Rectal smooth muscle tissue (tissue), 1 donor: Measurements from ENCODE around the gene INHBA.

Source experiments
- H3K27ac ChIP-seq: one replicate; pipeline ENCODE4 v1.7.0; 2013; ENCODE audit warnings: low read depth, low read length, inconsistent platforms
- H3K27me3 ChIP-seq: one replicate; pipeline ENCODE4 v1.7.0; 2013; ENCODE audit warnings: low read length; ENCODE audit not compliant: control insufficient read depth, insufficient read depth
- H3K36me3 ChIP-seq: one replicate; pipeline ENCODE4 v1.7.0; 2013; ENCODE audit warnings: low read length; ENCODE audit not compliant: control insufficient read depth, insufficient read depth
- H3K4me1 ChIP-seq: one replicate; pipeline ENCODE4 v1.7.0; 2013; ENCODE audit warnings: low read length; ENCODE audit not compliant: control insufficient read depth, insufficient read depth
- H3K4me3 ChIP-seq: one replicate; pipeline ENCODE4 v1.7.0; 2013; ENCODE audit warnings: low read length
- H3K9ac ChIP-seq: one replicate; pipeline ENCODE4 v1.7.0; 2013; ENCODE audit warnings: low read length

Gene INHBA

GRCh38 chr7:41702635-41703371 lies at the start of gene INHBA:
TSS of gene INHBA (minus strand) at chr7:41703090. CDS start at chr7:41700374, 2,716 bp downstream.
- Histone ChIP-seq H3K36me3 (no peaks in the 10 kb centered on the region), H3K4me1 (peaks cover 4% of the 10 kb centered on the region), H3K4me3 (no peak within 1 kb of the TSS), H3K27ac (no peak within 1 kb of the TSS), H3K9ac (no peak within 1 kb of the TSS), H3K27me3 (no peaks in the 10 kb centered on the region)

GRCh38 chr7:41752615-41753014 lies 49.7 kb upstream of the INHBA start:
- no peaks in the 10 kb centered on the region for H3K27me3 ChIP-seq
- no peak overlapping the region for H3K27ac ChIP-seq
- no peaks in the 10 kb centered on the region for H3K36me3 ChIP-seq
- H3K9ac ChIP-seq, result no peak overlapping the region
- H3K4me1 ChIP-seq, result no peaks in the 10 kb centered on the region
- H3K4me3 ChIP-seq, result no peak overlapping the region

DNA sequence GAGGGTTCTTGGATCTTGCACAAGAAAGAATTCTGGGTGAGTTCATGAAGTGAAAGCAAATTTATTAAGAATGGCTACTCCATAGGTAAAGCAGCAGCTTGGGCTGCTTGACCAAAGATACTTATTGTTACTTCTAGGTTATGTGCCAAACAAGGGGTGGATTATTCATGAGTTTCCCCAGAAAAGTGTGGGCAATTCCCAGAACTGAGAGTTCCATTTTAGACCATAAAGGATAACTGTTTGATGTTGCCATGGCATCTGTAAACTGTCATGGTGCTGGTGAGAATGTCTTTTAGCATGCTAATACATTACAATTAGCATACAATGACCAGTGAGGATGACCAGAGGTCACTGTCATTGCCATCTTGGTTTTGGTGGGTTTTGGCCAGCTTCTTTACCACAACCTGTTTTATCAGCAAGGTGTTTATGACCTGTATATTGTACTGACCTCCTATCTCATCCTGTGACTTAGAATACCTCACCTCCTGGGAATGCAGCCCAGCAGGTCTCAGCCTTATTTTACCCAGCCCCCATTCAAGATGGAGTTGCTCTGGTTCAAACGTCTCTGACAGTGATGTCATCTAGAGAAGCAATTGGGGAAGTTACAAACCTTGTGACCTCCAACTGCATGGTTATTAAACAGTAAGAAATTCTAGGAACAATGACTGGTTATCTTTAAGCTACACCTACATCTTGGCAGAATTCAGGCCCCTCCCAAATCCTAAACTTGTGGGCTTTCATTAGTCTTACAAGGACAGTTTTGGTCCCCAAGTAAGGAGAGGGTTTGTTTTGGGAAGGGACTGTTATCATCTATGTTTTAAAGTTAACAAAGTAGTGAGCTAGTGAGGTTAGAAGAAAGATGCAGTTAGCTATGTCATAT lies 48.0 kb upstream of the INHBA start:
- Histone ChIP-seq H3K27ac (no peak overlapping the region), H3K4me3 (no peak overlapping the region), H3K36me3 (no peaks in the 10 kb centered on the region)

DNA sequence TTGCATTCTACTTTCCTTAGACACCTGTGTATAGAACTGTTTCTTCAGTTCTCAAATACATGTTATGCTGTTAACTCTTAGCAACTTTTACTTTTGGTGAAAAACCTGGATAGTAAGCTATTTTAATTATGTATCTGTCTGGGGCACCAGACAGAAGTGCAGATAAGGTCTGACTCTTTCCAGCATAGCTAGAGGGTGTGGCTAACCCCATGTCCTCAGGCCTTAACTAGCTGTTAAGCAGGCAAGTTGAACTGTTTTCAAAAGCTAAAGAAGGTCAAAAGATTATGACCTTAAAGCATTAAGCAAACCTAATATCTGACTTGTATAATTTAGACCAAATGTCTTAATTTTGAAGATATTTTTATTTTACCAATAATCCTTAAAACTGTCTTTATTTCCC lies 45.1 kb upstream of the INHBA start:
- Histone ChIP-seq H3K4me3 (no peak overlapping the region), H3K9ac (no peak overlapping the region), H3K36me3 (no peaks in the 10 kb centered on the region), H3K4me1 (no peaks in the 10 kb centered on the region), H3K27me3 (no peaks in the 10 kb centered on the region), H3K27ac (no peak overlapping the region)

More for the DNA sequence above, 48.0 kb upstream of the INHBA start:
- no peaks in the 10 kb centered on the region for H3K27me3 ChIP-seq
- H3K9ac ChIP-seq, result no peak overlapping the region
- no peaks in the 10 kb centered on the region for H3K4me1 ChIP-seq

DNA sequence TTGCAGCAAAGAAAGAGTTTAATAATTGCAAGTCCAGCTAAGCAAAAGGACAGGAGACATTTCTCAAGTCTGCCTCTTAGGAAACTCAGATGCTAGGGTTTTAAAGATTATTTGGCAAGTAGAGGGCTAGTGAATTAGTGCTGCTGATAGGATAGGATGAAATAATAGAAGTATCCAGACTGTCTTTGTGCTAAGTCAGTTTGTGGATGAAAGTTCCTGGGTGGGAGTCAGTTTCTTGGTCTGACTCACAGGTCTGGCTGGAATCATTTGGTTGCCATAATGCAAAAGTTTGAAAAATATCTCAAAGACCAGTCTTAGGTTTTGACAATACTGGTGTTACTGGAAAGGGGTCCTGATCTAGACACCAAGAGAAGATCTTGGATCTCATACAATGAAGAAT lies 42.6 kb upstream of the INHBA start:
- no peaks in the 10 kb centered on the region for H3K27me3 ChIP-seq

GRCh38 chr7:41744161-41744560 lies 41.3 kb upstream of the INHBA start:
- no peak overlapping the region for H3K4me3 ChIP-seq

More for the DNA sequence above, 42.6 kb upstream of the INHBA start:
- Histone ChIP-seq H3K4me3 (no peak overlapping the region), H3K36me3 (no peaks in the 10 kb centered on the region), H3K4me1 (no peaks in the 10 kb centered on the region), H3K9ac (no peak overlapping the region), H3K27ac (no peak overlapping the region)

GRCh38 chr7:41742401-41743020 lies 39.6 kb upstream of the INHBA start:
- H3K27me3 ChIP-seq, result no peaks in the 10 kb centered on the region
- no peak overlapping the region for H3K27ac ChIP-seq
- no peaks in the 10 kb centered on the region for H3K4me1 ChIP-seq
- H3K9ac ChIP-seq, result no peak overlapping the region
- H3K36me3 ChIP-seq, result no peaks in the 10 kb centered on the region
- H3K4me3 ChIP-seq, result no peak overlapping the region

More at GRCh38 chr7:41744161-41744560, 41.3 kb upstream of the INHBA start:
- H3K27me3 ChIP-seq, result no peaks in the 10 kb centered on the region
- no peaks in the 10 kb centered on the region for H3K36me3 ChIP-seq
- H3K27ac ChIP-seq, result no peak overlapping the region
- H3K4me1 ChIP-seq, result no peaks in the 10 kb centered on the region
- H3K9ac ChIP-seq, result no peak overlapping the region

GRCh38 chr7:41738806-41739205 lies 35.9 kb upstream of the INHBA start:
- Histone ChIP-seq H3K27ac (no peak overlapping the region), H3K36me3 (no peaks in the 10 kb centered on the region), H3K4me3 (no peak overlapping the region), H3K27me3 (no peaks in the 10 kb centered on the region), H3K4me1 (no peaks in the 10 kb centered on the region), H3K9ac (no peak overlapping the region)

GRCh38 chr7:41738336-41738735 lies 35.4 kb upstream of the INHBA start:
- H3K9ac ChIP-seq, result no peak overlapping the region
- no peak overlapping the region for H3K27ac ChIP-seq
- no peaks in the 10 kb centered on the region for H3K27me3 ChIP-seq
- H3K36me3 ChIP-seq, result no peaks in the 10 kb centered on the region
- H3K4me3 ChIP-seq, result no peak overlapping the region
- H3K4me1 ChIP-seq, result no peaks in the 10 kb centered on the region

DNA sequence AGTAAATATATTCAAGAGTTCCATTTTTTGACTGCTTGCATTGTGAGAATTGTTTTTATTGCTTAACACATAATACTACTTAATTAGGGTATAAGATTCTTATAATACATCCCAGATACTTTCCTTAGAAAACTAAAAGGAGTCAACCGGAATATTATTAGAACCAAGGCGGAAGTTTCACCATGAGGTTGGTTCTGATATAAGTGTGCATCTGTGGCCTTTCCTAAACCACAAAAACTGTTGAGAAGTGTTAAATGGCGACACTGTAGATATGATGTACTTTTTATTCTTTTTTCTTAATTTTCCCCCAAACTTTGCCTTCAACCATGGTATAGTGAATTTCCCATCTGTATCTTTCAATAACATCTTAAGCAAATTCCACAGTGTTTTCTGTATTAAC lies 32.3 kb upstream of the INHBA start:
- H3K4me3 ChIP-seq, result no peak overlapping the region
- H3K36me3 ChIP-seq, result no peaks in the 10 kb centered on the region
- H3K27me3 ChIP-seq, result no peaks in the 10 kb centered on the region
- H3K27ac ChIP-seq, result no peak overlapping the region
- no peak overlapping the region for H3K9ac ChIP-seq
- H3K4me1 ChIP-seq, result no peaks in the 10 kb centered on the region

- Histone ChIP-seq H3K27ac (no peak overlapping the region), H3K27me3 (no peaks in the 10 kb centered on the region), H3K4me3 (no peak overlapping the region), H3K36me3 (no peaks in the 10 kb centered on the region), H3K9ac (no peak overlapping the region), H3K4me1 (no peaks in the 10 kb centered on the region)
Measured at GRCh38 chr7:41732843-41733306, 30.0 kb upstream of the INHBA start.

GRCh38 chr7:41732436-41732785 lies 29.5 kb upstream of the INHBA start:
- no peaks in the 10 kb centered on the region for H3K4me1 ChIP-seq
- no peaks in the 10 kb centered on the region for H3K27me3 ChIP-seq
- H3K27ac ChIP-seq, result no peak overlapping the region
- no peak overlapping the region for H3K9ac ChIP-seq
- H3K4me3 ChIP-seq, result no peak overlapping the region
- H3K36me3 ChIP-seq, result no peaks in the 10 kb centered on the region
